Endodermal cell (in vitro differentiated cells): Measurements from ENCODE around the gene GPATCH1. TPM values are rescaled to one million over a fixed set of nuclear protein-coding genes. Genes with fewer than 3 reads are reported as not detected.

Source experiments
- DNase-seq: peaks from one replicate; pipeline ENCODE4 v3.0.0-alpha.2; 2017
- H3K27ac ChIP-seq: 2 replicates; pipeline ENCODE4 v1.5.1; 2013; ENCODE audit warnings: mild to moderate bottlenecking, low read depth, low read length, moderate library complexity
- H3K27me3 ChIP-seq: 2 replicates; pipeline ENCODE4 v1.6.1; 2013; ENCODE audit warnings: mild to moderate bottlenecking, low read length, moderate library complexity; ENCODE audit not compliant: insufficient read depth, control insufficient read depth, poor library complexity, severe bottlenecking
- H3K36me3 ChIP-seq: 2 replicates; pipeline ENCODE4 v1.7.0; 2013; ENCODE audit warnings: mild to moderate bottlenecking, low read length, moderate library complexity; ENCODE audit not compliant: control insufficient read depth, insufficient read depth
- H3K4me1 ChIP-seq: one replicate; pipeline ENCODE4 v1.7.0; 2013; ENCODE audit warnings: low read length; ENCODE audit not compliant: control insufficient read depth, insufficient read depth
- H3K4me3 ChIP-seq: 2 replicates; pipeline ENCODE4 v1.5.1; 2013; ENCODE audit warnings: mild to moderate bottlenecking, low read length, moderate library complexity
- H3K9ac ChIP-seq: 2 replicates; pipeline ENCODE4 v1.6.1; 2013; ENCODE audit warnings: mild to moderate bottlenecking, low read length, moderate library complexity; ENCODE audit not compliant: poor library complexity, severe bottlenecking; ENCODE audit errors: extremely low read depth
- H3K9me3 ChIP-seq: 2 replicates; pipeline ENCODE4 v1.6.1; 2013; ENCODE audit warnings: mild to moderate bottlenecking, low read length, moderate library complexity; ENCODE audit not compliant: control insufficient read depth
- H3K27ac Mint-ChIP-seq: 2 replicates; pipeline ENCODE4 v1.8.0; 2020; ENCODE audit warnings: mixed read lengths
- H3K27me3 Mint-ChIP-seq: 2 replicates; pipeline ENCODE4 v1.8.0; 2021; ENCODE audit warnings: mild to moderate bottlenecking, mixed read lengths; ENCODE audit not compliant: insufficient read depth
- H3K36me3 Mint-ChIP-seq: 2 replicates; pipeline ENCODE4 v1.8.0; 2020; ENCODE audit warnings: low read depth, mixed read lengths
- H3K4me1 Mint-ChIP-seq: 2 replicates; pipeline ENCODE4 v1.8.0; 2020; ENCODE audit warnings: mixed read lengths
- H3K4me3 Mint-ChIP-seq: 2 replicates; pipeline ENCODE4 v1.8.0; 2020; ENCODE audit warnings: mild to moderate bottlenecking, moderate library complexity, mixed read lengths
- H3K9me3 Mint-ChIP-seq: 2 replicates; pipeline ENCODE4 v1.8.0; 2020; ENCODE audit warnings: mild to moderate bottlenecking, mixed read lengths
- WGBS, 2 experiments: methylation state at CpG; one replicate each; pipeline versions ENCODE4 v1.1.5 to v1.1.7; 2013; ENCODE audit warnings: missing lambda C conversion rate in 2 of 2, mixed read lengths in 1 of 2; ENCODE audit not compliant: insufficient coverage in 1 of 2, insufficient read length in 1 of 2; 5-methylcytosine and 5-hydroxymethylcytosine counted together
- total RNA-seq, 2 donors: library from RNA; stranded (reverse); fragmentation: NEBNext Ultra II Directional in 1 of 2; extraction: Animal tissue kit (Norgen Biotek cat#: 25700) in 1 of 2; gene quantifications; 2 replicates in 1 of 2; 3 replicates in 1 of 2; pipeline ENCODE4 v1.2.1, GENCODE V29; 2021
- TF ChIP-seq, protein P1 (sequence below): fragments of 200-600 bp; sonication (generic); conservative IDR thresholded peaks from 2 replicates; pipeline ENCODE4 v1.5.0; 2021; ENCODE audit warnings: antibody characterized with exemption, mild to moderate bottlenecking

GPATCH1 gene
- total RNA-seq, 2 donors from 2014 or later = 10.1 to 11.2 TPM

DNA sequence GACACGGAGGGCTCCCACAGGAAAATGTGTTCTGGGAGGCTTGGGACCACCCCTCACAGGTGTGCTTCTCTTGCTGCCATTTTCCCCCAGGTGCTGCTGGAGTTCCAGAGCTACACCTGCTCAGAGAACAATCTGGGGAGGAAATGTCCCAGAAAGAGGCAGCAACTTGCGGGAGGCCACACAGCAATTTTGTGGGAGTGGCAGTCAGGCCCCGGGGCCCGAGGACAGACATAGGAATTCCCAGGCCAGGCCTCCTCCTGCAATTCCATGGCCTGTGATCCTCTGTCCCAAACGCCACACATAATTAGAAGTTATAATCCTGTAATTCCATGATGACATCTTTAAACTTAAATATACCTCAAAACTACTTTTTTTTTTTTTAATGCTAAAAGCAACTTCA lies 18.1 kb upstream of the GPATCH1 start:
- Mint-ChIP-seq H3K4me1 (peaks cover 22% of the 10 kb centered on the region), H3K9me3 (no peaks in the 10 kb centered on the region), H3K36me3 (peaks cover 14% of the 10 kb centered on the region), H3K27ac (no peak overlapping the region), H3K27me3 (peaks cover 12% of the 10 kb centered on the region), H3K4me3 (peak overlapping the region; percentile 92)
- Histone ChIP-seq H3K9ac (peak overlapping the region; percentile 47), H3K36me3 (peaks cover 4% of the 10 kb centered on the region), H3K9me3 (no peaks in the 10 kb centered on the region), H3K27ac (no peak overlapping the region), H3K4me3 (peak overlapping the region; percentile 86), H3K4me1 (no peaks in the 10 kb centered on the region), H3K27me3 (no peaks in the 10 kb centered on the region)
- 57 to 77% methylated on average over 4 to 5 of the region's 5 CpGs for WGBS, 2 experiments
- no peak for DNase-seq
- TF ChIP-seq, protein P1, sequence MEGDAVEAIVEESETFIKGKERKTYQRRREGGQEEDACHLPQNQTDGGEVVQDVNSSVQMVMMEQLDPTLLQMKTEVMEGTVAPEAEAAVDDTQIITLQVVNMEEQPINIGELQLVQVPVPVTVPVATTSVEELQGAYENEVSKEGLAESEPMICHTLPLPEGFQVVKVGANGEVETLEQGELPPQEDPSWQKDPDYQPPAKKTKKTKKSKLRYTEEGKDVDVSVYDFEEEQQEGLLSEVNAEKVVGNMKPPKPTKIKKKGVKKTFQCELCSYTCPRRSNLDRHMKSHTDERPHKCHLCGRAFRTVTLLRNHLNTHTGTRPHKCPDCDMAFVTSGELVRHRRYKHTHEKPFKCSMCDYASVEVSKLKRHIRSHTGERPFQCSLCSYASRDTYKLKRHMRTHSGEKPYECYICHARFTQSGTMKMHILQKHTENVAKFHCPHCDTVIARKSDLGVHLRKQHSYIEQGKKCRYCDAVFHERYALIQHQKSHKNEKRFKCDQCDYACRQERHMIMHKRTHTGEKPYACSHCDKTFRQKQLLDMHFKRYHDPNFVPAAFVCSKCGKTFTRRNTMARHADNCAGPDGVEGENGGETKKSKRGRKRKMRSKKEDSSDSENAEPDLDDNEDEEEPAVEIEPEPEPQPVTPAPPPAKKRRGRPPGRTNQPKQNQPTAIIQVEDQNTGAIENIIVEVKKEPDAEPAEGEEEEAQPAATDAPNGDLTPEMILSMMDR = no peak

DNA sequence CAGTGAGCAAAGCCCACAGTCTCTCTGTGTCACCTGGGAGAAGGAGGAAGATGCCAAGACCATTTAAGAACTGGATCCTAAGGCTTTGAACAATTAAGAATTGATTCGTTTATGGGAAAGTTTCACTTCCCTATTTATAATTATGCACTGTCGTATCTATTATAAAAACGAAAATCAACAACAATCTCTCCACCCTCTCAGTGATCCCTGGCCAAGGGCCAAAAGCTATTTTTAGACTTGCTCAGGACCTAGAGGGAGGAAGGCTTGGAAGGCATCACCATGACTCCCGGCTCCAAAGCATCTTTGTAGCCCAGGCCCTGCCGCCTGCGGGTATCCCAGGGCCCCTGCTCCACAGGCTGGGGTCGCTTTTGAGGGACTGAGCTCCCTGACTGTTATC lies 17.6 kb upstream of the GPATCH1 start:
- Mint-ChIP-seq H3K4me3 (peak overlapping the region; percentile 92), H3K27me3 (peaks cover 12% of the 10 kb centered on the region), H3K36me3 (peaks cover 12% of the 10 kb centered on the region), H3K9me3 (no peaks in the 10 kb centered on the region), H3K4me1 (peaks cover 22% of the 10 kb centered on the region), H3K27ac (no peak overlapping the region)
- H3K9ac ChIP-seq = peak overlapping the region; percentile 47
- no peak for DNase-seq
- H3K4me3 ChIP-seq = peak overlapping the region; percentile 86
- no peak overlapping the region for H3K27ac ChIP-seq
- H3K4me1 ChIP-seq = no peaks in the 10 kb centered on the region
- TF ChIP-seq, protein P1 = no peak
- H3K36me3 ChIP-seq = peaks cover 4% of the 10 kb centered on the region
- 32 to 50% methylated on average over 1 to 7 of the region's 7 CpGs for WGBS, 2 experiments
- no peaks in the 10 kb centered on the region for H3K9me3 ChIP-seq
- H3K27me3 ChIP-seq = no peaks in the 10 kb centered on the region

DNA sequence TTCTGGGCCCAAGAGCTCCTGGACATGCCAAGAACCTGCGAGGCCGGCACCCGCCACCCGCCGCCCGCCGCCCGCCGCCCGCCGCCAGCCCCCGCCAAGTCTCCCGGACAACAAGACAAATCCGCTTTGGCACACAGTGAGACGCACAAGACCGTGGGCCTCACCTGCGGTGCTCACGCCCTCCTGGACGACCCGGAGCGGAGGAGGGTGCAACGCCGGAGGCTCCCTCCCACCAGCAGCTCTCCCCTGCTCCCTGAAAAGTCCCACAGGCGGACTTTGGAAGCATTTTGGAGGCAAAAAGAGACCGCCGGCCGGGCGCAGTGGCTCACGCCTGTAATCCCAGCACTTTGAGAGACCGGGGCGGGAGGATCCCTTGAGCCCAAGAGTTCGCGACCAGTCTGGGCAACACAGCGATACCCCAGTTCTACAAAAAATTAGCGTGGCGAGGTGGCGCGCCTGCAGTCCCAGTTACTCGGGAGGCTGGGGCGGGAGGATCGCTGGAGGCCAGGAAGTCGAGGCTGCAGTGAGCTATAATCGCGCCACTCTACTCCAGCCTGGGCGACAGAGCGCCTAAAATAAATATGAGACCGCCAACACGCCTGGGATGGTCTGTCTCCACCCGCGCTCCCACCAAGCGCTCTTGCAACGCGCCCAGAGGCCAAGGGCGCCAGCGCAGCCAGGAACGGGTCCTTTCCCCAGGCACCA lies 17.1 kb upstream of the GPATCH1 start:
- H3K36me3 ChIP-seq = peaks cover 4% of the 10 kb centered on the region
- no peaks in the 10 kb centered on the region for H3K9me3 ChIP-seq
- Mint-ChIP-seq H3K36me3 (peaks cover 12% of the 10 kb centered on the region), H3K4me3 (peak overlapping the region; percentile 92), H3K9me3 (no peaks in the 10 kb centered on the region), H3K4me1 (peaks cover 22% of the 10 kb centered on the region), H3K27me3 (peaks cover 12% of the 10 kb centered on the region), H3K27ac (peak overlapping the region; percentile 88)
- 2 to 6% methylated on average over 26 to 56 of the region's 56 CpGs for WGBS, 2 experiments
- TF ChIP-seq, protein P1 = peak; percentile 51
- H3K9ac ChIP-seq = peak overlapping the region; percentile 73
- peak overlapping the region; percentile 86 for H3K4me3 ChIP-seq
- H3K27me3 ChIP-seq = no peaks in the 10 kb centered on the region
- peak; percentile 71 for DNase-seq
- no peaks in the 10 kb centered on the region for H3K4me1 ChIP-seq
- H3K27ac ChIP-seq = no peak overlapping the region
